Adipose tissue (tissue), 3 donors: ENCODE measurements around the gene UBE2C. TPM values are rescaled to one million over a fixed set of nuclear protein-coding genes. Genes with fewer than 3 reads are reported as not detected.
"Not testable (repeated sequence)": the region's sequence is repeated elsewhere in the genome, so short reads cannot be mapped to it uniquely, and the experiment has no call there.

Experiments
- H3K27ac ChIP-seq: one replicate; pipeline ENCODE4 v1.5.1; 2013; ENCODE audit warnings: low read depth, low read length
- WGBS, 3 donors: extraction: QIAGEN DNeasy Blood & Tissue Kit; methylation state at CpG; one replicate each; pipeline ENCODE4 v1.1.7; 2013; 5-methylcytosine and 5-hydroxymethylcytosine counted together
- polyA plus RNA-seq, 3 donors: library from polyadenylated mRNA; stranded (reverse); fragments of 200-250 nt; gene quantifications; one replicate each; pipeline ENCODE4 v1.2.3, GENCODE V29; 2013
- donor health status: healthy with polysubstance abuse.
- donor health status: Bipolar disorder and iron deficiency.
- donor health status: healthy.

The UBE2C gene
- polyA plus RNA-seq, 3 donors: 0.55 to 3.5 (median 1.1) TPM

DNA sequence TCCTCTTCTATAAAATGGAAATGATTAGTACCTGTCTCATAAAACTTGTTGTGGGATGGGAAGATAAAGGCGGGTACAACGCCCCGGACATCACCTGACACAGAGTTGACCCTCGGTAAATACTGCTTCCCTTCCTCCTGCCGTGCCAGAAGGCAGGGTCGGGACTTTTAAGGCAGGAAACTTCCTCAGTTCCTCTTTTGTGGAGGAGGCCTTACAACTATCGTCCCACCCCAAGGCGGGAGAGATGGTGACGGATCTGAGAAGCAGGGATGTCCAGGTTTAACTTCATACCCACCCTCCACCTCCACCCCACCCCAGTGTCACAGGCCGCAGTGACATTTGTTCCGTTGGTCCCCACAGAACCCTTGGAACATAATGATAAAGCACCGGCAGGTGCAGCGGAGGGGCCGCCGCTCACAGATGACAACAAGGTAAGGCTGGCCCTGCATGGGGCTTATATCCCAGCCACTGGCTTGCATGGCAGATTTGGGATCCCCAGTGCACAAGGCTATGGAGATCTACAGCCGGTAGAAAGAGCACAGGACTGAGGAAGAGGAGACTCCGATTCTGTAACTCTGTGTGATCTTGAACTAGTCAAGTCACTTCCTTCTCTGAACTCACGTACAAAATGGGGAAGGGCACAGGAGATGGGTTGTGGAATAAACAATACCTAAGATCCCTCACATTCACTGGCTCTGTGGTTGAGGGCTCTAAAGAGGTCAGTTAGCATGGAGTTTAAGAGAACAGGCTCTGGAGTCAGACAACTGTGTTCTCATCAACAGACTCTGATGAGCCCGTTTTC lies 19.9 kb upstream of the UBE2C start:
- 18% methylated on average over 19 of the region's 19 CpGs for WGBS, 3 donors
- H3K27ac ChIP-seq: no peak overlapping the region

DNA sequence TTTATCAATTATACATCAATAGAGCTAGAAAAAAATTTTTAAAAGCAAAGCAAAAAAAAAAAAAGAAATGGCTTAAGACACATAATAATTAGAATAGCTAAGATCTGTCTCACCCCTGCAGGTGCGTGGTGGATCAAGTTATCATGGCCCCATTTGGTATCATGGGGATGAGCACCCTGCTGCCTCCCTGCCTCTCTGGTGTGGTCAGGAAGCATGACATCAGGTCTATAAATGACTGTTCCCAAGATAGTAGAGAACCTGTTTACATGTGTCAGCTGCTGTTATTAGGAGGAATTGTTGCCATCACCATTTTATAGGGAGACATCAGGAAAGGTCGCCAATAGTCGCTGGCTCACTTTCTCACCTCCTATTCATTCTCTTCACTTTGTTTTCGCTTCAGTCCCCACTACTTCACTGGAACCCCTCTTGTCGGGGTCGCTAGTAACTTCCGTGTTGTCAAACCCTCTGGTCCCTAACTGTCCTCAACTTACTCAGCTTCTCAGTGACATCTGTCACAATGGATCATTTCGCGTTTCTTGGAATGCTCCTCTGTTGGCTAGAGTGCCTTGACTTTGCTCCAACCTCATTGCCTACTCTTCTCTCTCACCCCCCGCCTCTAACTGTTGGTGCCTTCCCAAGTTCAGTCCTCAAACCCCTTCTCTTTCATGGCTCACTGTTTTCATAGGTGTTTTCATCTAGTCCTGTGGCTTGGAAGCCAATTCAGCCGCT lies 15.9 kb upstream of the UBE2C start:
- WGBS, 3 donors: 91 to 96% (median 93%) methylated on average over 11 of the region's 11 CpGs
- H3K27ac ChIP-seq: no peak overlapping the region

DNA sequence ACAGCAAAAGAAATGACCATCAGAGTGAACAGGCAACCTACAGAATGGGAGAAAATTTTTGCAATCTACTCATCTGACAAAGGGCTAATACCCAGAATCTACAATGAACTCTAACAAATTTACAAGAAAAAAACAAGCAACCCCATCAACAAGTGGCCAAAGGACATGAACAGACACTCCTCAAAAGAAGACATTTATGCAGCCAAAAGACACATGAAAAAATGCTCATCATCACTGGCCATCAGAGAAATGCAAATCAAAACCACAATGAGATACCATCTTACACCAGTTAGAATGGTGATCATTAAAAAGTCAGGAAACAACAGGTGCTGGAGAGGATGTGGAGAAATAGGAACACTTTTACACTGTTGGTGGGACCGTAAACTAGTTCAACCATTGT lies 14.9 kb upstream of the UBE2C start:
- H3K27ac ChIP-seq: not testable (repeated sequence)
- WGBS, 3 donors: no CpG with 5 or more reads among the region's 1 CpG

DNA sequence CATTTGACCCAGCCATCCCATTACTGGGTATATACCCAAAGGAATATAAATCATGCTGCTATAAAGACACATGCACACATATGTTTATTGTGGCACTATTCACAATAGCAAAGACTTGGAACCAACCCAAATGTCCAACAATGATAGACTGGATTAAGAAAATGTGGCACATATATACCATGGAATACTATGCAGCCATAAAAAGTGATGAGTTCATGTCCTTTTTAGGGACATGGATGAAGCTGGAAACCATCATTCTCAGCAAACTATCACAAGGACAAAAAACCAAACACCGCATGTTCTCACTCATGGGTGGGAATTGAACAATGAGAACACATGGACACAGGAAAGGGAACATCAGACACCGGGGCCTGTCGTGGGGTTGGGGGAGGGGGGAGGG lies 14.5 kb upstream of the UBE2C start:
- not testable (repeated sequence) for H3K27ac ChIP-seq

DNA sequence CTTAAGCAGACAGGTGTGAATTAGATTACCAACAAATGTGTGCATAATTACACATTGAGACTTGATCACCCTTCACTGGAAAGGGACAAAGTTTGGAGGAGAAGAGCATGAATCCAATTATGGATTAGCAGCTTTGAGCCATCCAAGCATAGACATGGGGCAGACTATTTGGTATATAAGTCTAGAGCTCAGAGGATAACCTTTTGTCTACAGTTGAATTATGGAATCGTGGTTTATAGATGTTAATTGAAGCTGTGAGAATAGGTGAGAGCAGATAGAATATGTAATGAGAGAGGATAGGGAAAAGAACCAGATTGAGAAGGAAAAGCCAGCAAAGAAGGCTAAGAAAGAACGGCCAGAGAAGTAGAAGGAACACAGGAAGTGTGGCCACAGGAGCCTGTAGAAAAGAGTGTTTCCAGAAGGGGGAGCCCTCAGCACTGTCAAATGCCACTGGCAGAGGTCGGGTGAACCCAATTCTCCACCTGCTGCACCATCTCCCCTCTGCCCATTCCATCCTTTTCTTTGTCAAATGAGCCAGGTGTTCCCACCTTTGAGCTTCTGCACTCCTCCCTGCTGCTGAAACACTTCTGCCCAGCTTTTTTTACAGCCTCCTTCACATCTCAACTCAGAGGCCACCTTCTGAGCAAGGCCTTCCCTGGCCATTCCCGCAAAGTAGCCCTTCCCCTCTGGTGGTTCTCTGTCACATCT lies 13.4 kb upstream of the UBE2C start:
- H3K27ac ChIP-seq: no peak overlapping the region
- 28 to 35% (median 34%) methylated on average over 4 of the region's 4 CpGs for WGBS, 3 donors

More for the DNA sequence above, 14.5 kb upstream of the UBE2C start:
- WGBS, 3 donors: 93 to 97% (median 94%) methylated on average over 3 of the region's 3 CpGs

DNA sequence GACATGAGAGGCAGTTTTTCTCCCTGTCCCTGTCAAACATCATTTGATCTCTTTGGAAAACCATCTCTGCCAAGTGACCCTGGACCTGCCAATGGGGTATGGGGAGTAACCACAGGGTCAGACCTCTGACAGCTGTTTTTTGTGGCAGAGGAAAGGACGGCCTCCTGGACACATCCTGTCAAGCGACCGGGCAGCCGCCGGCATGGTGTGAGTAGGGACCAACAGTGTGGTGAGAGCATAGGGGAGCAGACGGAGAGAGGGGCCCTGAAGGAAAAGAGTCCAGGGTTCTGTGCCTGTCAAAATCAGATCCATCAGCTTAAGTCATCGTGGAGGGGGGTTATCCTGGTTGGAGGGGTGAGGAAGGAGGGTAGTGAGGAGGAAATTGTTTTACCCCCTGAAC lies 10.6 kb upstream of the UBE2C start:
- 90 to 94% (median 90%) methylated on average over 7 of the region's 7 CpGs for WGBS, 3 donors
- H3K27ac ChIP-seq: no peak overlapping the region

DNA sequence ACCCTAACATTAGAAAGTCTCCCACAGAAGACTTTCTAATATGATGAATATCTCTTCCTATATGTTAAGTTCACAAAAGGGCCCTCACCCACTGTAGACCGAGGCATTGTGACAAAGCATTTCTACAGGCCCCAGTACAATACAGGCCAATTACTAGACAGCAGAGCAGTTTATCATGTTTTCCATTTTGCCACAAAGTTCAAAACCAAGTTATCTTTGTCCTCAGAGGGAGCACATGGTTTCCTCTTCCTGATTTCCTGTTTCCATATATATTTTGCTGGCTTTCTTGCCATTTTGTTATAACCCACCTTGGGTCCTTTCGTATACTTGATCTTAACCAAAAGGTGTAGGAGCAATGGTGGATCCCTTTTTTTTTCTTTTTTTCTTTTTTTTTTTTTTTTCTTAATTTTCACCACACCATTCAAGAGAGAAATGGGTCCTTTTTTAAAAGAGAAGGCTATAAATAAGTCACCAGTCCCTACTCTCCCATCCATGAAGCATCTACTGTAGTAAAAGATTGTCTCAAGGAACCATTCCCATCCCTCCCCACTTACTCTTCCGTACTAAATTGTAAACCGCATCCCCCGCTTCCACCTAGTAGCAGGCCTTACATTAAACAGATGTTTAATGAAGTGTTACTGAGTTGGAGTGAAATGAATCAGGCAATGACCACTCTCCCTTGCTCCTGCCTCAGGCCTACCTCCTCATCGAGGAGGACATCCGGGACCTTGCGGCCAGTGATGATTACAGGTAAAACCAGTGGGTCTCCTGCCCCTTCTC lies 2.1 kb upstream of the UBE2C start:
- 86 to 92% (median 89%) methylated on average over 8 of the region's 8 CpGs for WGBS, 3 donors
- no peak overlapping the region for H3K27ac ChIP-seq

DNA sequence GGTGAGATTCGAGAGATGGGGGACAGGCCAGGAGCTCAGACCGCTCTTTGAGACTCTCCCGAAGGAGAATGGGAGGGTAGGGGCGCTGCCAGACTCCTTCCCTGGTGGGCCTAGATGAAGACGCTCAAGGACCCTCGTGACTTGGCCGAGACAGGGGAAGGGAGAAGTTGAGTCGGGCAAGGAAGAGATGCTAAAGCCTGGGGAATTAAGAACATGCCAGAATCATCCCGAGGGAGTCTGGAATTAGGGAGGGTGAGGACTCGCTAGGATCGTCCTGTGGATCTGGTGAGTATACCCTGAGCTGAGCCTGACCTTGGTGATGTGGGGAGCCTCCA lies 529 bp downstream of the UBE2C start:
- 9 to 10% (median 9%) methylated on average over 11 of the region's 11 CpGs for WGBS, 3 donors

DNA sequence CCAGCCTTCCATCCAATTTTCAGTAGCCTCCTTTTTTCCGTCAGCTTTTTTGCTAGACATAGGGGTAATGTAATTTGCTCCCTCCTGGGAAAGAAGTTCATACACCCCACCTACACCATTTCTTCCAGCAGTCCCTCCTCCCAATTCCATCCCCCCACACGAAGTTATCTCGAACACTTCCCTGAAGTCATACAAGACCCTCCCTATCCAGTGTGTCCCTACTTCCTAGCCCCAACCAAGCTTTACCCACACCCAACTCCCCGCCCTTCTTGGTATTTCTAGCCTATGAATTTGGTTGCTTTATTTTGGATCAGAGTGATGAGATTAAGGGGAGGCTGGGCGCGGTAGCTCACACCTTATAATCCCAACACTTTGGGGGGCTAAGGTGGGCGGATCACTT lies 1.0 kb downstream of the UBE2C start:
- no peak overlapping the region for H3K27ac ChIP-seq
- 66 to 74% (median 71%) methylated on average over 7 of the region's 7 CpGs for WGBS, 3 donors

More for the DNA sequence above, 529 bp downstream of the UBE2C start:
- H3K27ac ChIP-seq: no peak overlapping the region

DNA sequence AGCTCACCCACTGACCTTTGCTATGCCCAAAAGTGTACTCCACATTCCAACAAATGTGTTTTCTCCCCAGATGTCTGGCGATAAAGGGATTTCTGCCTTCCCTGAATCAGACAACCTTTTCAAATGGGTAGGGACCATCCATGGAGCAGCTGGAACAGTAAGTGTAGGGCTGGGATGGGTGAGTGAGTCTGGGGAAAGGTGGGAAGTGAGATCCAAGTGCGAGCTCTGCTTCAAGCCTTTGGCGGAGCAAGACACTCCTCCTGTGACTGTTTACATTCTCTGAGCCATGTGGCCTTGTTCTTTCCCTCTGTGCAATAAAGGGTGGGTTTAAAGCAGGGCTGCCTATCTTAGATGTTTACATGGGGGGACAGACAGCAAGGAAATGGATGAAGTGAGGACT lies 1.9 kb downstream of the UBE2C start:
- H3K27ac ChIP-seq: no peak overlapping the region
- 81 to 89% (median 89%) methylated on average over 3 of the region's 3 CpGs for WGBS, 3 donors

DNA sequence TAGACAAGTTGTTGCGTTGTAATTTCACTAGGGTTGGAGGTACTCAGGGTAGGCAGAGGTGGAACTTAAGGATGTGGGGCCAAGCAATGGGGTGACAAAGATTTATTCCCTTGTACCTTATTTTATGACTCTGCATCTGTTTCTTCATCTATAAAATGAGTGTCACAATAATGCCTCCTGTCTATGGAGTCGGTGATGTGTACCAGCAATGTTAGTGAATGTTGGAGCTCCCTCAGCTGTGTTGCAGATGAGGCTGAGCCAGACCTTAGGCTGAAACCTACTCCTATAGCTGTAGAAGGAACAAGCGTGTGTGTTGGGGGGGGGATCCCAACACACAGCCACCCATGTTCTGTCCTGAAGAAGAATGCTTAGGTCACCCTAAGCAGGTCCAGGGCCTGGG lies 4.5 kb downstream of the UBE2C start:
- WGBS, 3 donors: 96 to 98% (median 96%) methylated on average over 3 of the region's 3 CpGs
- H3K27ac ChIP-seq: no peak overlapping the region

DNA sequence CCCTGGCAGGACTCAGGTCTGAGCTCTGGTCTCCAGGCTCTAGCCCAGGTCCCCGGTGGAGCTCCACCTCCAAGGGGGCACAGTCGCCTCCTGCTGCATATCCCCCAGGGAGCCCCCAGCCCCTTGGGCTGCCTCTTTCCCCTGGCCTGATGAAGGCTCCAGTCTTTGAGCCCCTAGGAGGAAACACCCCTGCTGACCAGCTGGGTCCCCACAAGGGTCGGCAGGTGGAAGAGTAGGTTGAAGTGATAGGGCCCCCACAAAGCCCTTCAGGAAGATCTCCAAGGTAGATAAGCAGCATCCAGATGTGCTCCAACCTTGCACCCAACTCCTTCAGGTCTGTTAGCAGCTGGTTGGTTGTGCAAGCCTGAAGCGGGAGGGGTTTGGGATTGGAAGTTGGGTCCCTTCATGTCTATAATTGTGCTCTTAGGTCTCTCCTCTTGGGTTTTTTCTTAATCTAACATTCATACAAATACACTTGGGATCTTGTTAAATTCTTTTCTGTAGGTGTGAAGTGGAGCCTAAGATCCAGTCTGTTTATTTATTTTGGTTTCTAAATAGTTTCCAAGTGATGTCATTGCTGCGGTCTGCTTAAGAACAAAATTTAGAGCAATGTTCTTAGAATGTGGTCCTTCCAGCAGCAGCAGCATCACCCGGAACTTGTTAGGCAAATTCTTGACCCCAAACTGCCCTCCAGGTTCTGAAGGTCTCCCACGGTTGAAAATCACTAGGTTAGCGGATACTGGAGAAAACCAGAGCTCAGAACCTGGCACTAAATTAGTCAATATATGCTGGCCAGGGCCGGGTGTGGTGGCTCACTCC lies 5.1 kb downstream of the UBE2C start:
- 65 to 69% (median 67%) methylated on average over 8 to 9 of the region's 9 CpGs for WGBS, 3 donors
- H3K27ac ChIP-seq: no peak overlapping the region

DNA sequence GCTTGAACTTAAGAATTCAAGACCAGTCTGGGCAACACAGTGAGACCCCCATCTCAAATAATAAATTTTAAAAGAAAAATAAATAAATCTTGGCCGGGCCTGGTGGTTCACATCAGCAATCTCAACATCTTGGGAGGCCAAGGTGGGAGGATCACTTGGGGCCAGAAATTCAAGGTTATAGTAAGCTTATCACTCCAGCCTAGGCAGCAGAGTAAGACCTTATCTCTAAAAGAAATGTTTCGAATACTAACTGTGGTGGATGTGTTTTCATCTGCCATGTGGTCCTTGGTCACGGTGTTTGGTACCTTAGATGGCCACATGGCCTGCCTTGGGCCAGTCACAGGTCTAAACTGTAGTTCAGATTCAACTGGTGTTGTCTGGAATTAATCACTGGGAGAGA lies 5.8 kb downstream of the UBE2C start:
- WGBS, 3 donors: 68 to 86% (median 83%) methylated on average over 3 of the region's 3 CpGs
- no peak overlapping the region for H3K27ac ChIP-seq

DNA sequence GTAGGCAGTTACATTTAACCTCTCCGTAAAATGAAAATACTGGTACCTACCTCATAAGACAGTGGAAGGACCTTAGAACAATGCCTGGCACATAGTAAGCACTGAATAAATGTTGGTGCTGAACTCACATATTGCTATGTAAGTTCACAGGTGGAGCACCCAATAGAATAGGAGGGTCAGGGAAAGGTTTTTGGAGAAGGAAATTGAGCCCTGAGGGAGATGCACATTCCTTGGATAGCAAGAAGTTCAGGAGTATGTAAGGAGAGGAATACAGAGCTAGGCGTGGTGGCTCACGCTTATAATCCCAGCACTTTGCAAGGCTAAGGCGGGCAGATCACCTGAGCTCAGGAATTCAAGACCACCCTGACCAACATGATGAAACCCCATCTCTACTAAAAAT lies 7.0 kb downstream of the UBE2C start:
- 93 to 100% (median 94%) methylated on average over 4 of the region's 4 CpGs for WGBS, 3 donors
- no peak overlapping the region for H3K27ac ChIP-seq

DNA sequence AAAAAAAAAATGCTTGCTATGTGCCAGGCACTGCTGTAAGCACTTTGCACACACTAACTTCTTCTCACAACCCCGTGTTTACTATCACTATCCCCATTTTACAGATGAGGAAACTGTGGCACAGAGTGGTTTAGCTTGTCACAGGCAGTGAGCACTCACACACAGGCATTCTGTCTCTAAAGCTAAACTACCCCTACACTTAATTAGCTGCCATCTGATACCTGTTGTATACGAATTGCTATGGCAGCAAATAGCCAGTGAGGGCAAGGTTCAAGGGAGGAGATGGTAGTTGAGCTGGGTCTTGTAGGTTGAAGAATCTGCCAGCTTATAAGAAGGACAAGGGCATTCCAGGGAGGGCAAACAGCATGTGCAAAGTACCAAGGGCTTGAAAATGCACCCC lies 9.5 kb downstream of the UBE2C start:
- no peak overlapping the region for H3K27ac ChIP-seq
- 56 to 93% (median 86%) methylated on average over 2 of the region's 2 CpGs for WGBS, 3 donors

DNA sequence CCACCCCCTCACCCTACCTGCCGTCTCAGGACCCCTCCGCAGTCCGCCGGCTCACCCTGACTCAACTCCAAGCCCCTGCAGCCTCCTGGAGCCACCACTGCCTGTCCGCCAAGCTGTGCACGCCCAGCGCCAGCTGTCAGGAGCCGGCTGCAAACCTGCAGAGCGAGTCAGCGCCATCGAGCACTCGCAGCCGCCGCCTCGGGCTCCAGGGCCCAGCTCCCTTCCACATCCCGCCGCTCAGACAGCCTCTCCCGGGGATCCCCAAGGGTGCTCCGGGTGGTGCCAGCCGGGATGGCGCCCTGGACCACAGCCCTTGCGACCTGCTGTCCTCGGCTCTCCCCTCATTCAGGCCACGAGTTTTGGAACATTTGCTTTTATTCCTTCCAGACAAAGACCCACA lies 10.4 kb downstream of the UBE2C start:
- H3K27ac ChIP-seq: no peak overlapping the region
- 2 to 14% (median 10%) methylated on average over 23 to 24 of the region's 24 CpGs for WGBS, 3 donors

DNA sequence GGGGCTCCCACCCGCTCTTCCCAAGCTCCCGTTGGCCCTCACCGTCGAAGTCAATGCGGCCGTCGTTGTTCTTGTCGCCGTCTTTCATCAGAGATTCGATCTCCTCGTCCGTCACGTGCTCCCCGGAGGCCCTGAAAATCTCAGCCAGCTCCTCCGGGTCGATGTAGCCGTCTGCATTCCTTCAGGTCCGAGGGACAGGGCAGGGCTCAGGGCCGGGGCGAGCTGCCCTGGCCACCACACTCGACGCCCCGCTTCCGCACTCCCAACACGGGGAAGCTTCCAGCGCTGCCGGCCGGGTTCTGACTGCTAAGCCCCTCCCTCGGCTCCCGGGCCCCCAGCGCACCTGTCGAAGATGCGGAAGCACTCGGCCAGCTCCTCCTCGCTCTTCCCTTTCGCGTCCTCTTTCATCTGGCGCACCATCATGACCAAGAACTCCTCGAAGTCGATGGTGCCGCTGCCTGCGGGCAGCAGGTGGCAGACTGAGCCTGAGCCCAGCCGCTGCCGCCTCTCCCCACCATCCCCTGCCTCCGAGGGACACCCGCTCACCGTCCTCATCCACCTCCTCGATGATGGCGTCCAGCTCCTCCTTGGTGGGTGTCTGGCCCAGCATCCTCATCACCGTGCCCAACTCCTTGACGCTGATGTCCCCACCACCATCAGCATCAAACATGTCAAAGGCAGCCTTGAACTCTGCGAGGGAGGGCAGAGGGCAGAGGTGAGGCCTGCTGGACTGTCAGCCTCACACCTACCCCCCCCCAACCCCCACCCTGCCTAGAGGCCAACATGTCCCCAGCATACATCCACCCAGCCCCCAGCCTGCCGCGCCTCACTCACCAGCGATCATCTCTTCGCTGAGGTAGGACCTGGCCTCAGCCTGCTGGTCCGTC lies 11.7 kb downstream of the UBE2C start:
- WGBS, 3 donors: 14 to 20% (median 16%) methylated on average over 52 to 57 of the region's 57 CpGs
- H3K27ac ChIP-seq: no peak overlapping the region
